Activated CD8-positive, alpha-beta memory T cell treated with anti-CD3 and anti-CD28 coated beads, Interleukin-2, amount 50 U/mL, for 48 hours (primary cell): ENCODE measurements around the gene MED8.

ENCODE experiments used
- DNase-seq: peaks from one replicate; pipeline ENCODE4 v3.0.0-alpha.2; 2020

The MED8 gene

DNA sequence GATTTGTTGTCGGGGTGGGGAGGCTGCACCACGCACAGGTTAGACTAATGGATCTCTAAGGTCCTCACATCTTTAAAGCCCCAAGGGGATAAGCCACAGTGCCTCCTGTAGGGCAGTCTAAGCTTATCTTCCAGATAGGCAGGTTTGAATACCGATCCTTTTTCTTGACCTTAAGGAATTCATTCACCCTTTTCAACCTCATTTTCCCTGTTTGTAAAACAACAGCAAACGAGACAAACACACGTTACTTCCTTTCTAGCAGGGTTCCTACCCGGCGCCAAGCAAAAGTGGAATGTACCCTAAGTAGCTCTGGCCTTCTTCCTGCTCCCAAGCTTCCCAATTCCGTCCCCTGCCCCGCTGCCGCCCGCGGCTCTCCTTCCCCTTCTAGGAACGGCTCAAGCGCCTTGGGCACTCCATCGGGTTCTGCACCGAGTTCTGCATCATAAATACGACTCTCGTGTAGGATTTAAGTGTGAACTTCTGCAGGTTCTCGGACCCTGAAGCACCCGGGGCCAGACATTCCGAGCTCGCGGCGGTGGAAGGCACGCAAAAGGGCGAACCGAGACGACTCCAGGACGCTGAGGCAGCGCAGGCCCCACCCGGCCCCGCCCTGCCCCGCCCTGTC is 31.4 kb downstream of the MED8 start:
- no peak for DNase-seq

DNA sequence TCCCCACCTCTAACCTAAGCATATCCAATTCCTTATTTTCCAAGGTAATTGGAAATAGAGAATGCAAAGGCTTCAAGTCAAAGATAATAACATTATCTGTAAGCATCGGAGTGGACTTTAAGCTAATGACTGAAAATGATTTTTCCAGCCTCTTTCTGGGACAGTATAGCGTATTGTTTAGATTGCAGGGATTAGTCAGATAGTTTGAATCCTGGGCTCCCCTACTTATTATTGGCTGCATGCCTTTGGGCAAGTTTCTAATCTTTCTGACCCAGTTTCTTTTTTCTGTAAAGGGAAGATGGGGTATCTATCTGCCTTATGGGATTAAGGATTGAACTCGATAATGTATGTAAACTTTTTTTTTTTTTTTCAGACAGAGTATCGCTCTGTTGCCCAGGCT is 32.3 kb downstream of the MED8 start:
- DNase-seq: no peak

DNA sequence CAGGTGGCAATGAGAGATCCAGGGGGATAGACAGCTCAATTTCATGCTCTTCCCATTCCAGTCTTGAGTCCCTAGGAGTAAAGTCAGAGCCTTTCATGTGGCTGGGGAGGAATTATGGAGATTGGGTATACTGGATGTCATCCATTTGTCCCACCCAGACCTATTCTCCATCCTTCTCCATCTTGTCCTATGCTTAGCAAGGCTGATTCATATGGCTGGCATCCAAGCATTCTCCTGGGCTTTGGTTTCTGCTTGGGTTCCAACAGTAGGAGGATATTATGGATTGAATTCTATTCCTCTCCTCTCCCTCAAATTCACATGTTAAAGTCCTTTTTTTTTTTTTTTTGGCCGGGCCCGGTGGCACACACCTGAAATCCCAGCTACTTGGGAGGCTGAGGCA is 34.7 kb downstream of the MED8 start:
- DNase-seq: no peak

- no peak for DNase-seq
These were observed 35.1 kb downstream of the MED8 start for GRCh38 chr1:43354471-43354870.

GRCh38 chr1:43352881-43353280 is 36.7 kb downstream of the MED8 start:
- no peak for DNase-seq

GRCh38 chr1:43352351-43352705 is 37.3 kb downstream of the MED8 start:
- DNase-seq: no peak

- no peak for DNase-seq
These were observed 37.9 kb downstream of the MED8 start for GRCh38 chr1:43351421-43352350.

- no peak for DNase-seq
These were observed 38.6 kb downstream of the MED8 start for GRCh38 chr1:43350976-43351375.

DNA sequence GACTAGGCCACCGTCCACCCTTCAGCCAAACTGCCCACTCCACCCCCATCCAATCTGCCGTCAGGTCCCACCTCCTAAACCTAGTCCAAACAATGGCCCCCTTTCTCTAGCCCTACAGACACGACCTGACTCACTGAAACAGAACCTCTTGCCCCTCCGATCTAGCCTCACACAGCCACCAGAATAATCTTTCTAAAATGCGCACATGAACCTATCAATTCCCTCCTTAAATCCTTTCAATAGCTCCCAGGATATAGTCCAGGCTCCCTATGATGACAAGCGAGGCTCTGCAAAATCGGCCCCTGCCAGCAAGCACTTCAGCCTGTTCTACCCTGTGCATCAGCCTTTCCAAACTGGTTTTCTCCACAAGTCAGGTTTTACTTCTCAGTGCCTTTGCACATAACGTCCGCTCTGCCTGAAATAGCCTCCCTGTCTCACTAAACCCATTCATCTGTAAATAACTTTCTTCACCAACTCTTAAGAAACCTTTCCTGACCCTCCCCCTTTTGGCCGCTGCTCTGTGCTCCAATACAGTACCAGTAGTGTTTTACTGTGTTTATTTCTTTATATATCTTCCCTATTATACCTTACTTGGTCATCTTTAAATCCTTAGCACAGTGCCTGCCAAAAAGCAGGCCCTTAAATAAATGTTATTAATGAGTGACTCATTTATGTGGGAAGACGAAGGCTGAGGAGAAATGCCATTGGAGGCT is 39.9 kb downstream of the MED8 start:
- no peak for DNase-seq

DNA sequence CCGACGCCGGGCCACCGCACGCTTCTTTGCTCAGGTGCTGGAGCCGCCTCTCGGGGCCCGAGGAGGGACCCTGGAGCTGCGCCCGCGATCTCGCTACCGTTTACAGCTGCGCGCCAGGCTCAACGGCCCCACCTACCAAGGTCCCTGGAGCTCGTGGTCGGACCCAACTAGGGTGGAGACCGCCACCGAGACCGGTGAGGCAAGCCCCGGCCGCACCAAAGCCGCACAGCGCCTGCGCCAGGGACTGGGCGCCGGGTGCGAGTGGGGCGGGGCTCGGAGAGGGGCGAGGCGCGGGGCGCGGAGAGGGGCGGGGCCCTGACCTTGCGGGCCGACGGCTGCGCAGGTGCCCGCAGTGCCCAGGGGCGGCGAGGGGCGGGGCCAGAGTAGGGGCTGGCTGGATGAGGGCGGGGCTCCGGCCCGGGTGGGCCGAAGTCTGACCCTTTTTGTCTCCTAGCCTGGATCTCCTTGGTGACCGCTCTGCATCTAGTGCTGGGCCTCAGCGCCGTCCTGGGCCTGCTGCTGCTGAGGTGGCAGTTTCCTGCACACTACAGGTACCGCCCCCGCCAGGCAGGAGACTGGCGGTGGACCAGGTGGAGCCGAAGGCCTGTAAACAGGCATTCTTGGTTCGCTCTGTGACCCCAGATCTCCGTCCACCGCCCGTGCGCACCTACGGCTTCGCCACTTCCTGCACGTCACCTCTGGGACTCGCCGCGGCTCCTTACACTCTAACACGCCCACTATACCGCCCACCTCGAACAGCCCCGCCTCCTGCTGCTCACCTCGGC is 40.6 kb downstream of the MED8 start:
- no peak for DNase-seq

- DNase-seq: no peak
These were observed 41.2 kb downstream of the MED8 start for GRCh38 chr1:43348343-43348808.

DNA sequence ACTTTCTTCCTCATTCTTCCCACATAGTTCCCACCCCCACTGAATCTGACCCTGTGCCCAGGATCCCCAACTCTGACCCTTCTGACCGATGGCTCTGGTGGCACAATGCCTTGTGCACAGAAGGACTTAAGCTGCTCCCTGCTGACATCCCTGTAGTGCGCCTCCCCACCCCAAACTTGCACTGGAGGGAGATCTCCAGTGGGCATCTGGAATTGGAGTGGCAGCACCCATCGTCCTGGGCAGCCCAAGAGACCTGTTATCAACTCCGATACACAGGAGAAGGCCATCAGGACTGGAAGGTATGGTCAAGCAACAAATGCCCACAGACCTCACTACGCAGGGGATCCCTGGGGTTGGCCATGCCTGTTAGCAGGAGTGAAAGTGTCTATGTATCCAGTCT is 43.0 kb downstream of the MED8 start:
- DNase-seq: no peak

DNA sequence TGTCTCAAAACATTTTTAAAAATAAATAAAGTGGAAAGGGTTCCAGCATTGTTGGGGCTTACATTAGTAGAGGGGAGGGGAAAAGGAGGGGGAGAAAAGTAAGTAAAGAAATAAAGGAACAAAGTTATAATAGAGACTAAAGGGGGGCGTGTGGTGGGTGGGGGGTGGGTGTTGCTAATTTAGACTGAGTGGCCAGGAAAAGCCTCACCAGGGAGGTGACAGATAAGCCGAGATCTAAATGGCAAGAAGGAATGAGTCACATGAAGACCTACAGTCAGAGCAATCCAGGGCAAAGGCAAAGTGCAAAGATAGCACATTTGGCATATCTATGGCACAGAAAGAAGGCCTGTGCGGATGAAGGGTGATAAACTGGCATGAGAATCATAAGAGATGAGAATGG is 44.5 kb downstream of the MED8 start:
- DNase-seq: no peak

- no peak for DNase-seq
These were observed 45.2 kb downstream of the MED8 start for GRCh38 chr1:43344267-43344850.

GRCh38 chr1:43340559-43340958 is 49.0 kb downstream of the MED8 start:
- DNase-seq: no peak

GRCh38 chr1:43339584-43340232 is 49.9 kb downstream of the MED8 start:
- DNase-seq: no peak

- no peak for DNase-seq
These were observed 51.6 kb downstream of the MED8 start for GRCh38 chr1:43338001-43338400.

GRCh38 chr1:43337588-43337987 is 52.0 kb downstream of the MED8 start, which contains the start of gene MPL:
Gene MPL, plus strand, starts transcription at chr1:43337818. Its CDS starts 31 bp downstream, at chr1:43337849.
- DNase-seq: no peak

DNA sequence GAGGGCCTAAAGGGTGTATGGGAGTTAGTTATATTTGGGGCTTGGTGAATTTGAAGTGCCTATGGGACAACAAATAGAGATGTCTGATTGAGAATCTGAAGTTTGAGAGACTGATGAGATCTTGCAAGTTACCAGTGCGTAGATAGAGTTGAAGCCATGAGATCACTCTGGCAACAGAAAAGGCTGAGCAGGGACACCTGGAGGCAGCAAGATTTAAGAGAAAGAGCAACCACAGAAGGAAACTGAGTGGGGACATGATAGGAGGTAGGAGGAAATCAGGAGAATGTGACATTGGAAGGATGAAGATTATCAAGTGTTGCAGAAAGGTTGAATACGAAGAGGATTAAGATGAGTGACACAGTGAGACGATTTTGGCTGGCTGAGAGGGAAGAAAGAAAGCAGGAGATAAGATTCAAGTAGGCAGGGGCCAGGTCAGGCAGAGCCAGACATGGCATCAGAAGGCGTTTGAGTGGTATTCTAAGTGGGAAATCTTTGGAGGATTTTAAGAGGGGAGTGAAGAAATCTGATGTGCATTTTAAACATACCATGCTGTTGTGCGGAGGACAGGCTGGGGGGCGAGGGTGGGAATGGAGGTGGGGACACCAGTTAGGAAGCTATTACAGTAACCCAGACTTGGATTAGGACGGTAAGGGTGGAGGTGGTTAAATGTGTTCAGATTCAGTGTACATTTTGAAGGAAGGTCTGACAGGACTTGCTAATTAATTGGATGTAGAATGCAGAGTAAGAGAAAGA is 55.0 kb downstream of the MED8 start:
- DNase-seq: no peak
